OCI-LY1 (cell line): Measurements from ENCODE around the gene ZDHHC14.

Experiments
- CTCF ChIP-seq: fragments of 200-600 bp; sonication (generic), shearing (Covaris generic); IDR thresholded peaks from 2 replicates; pipeline ENCODE4 v1.5.1; 2017; ENCODE audit warnings: mild to moderate bottlenecking, antibody characterized with exemption, low read length, moderate library complexity, mixed read lengths
- EZH2 ChIP-seq: fragments of 200-600 bp; sonication (generic), shearing (Covaris generic); IDR thresholded peaks from 2 replicates; pipeline ENCODE4 v1.8.0; 2017; ENCODE audit warnings: borderline replicate concordance, mixed run types, mild to moderate bottlenecking, antibody characterized with exemption, low read length, moderate library complexity, mixed read lengths

DNA sequence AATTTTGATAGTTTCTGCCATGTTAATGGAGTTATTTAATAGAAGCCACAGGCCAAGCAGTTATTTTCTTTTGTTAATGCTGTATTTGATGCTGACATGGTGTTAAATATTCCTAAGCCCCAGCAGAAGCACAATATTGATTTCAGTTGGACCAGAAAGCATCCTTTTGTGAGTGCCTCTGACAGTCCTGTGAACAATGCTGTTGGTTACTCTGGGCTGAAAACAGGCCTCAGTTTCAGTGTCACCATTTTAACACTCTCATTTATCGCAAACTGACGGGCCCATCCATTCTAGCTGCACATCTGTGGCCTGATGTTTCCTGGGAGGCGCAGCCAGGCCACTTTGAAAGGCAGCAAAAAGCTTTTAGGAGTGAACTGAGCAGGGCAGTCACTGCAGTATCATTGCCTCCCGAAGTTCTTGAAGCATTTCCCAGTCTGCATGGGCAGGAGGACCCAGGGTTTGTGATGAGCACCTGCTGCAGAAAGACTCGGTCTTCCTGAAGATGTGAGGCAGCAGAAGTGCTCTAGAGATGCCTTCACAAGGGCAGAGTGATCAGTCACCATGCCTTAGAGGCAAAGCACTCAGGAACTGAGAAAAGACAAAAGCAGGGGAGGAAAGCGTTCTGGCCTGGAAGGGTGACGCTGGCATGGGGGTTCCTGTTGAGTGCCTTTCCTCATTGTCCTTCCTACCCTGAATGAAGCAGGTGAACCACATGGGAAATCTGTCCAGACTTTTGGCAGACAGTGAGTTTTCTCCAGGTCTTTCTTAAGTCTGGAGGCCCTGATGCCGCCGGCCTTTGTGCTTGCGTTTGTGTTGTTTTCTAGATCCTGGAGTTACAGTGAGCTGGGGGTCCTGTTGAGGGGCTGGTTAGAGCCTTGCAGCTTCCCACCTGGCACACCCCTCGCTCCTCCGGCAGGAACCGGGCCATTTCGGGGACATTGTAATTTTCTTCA lies 74.0 kb downstream of the ZDHHC14 start:
- no peak for TF ChIP-seq CTCF
- TF ChIP-seq EZH2 = no peak
